ENCODE results near the gene PDHX. TPM values are rescaled to one million over a fixed set of nuclear protein-coding genes. Genes with fewer than 3 reads are reported as not detected.
A peak's percentile ranks its signal among the peaks of the same experiment; 100 is the strongest.

PDHX gene
- total RNA-seq, 1 donor from 2014 or later, result 18.6 TPM

GRCh38 chr11:35034401-35034800, 118.0 kb downstream of the PDHX start:
- TF ChIP-seq CTCF (IDR thresholded peaks at IDR 0.05), result no peak
- POLR2A ChIA-PET, result interaction anchor here (1.1 to 6.6 kb wide), 2 partner anchors 12 to 104 kb away, joined by 3 to 37 read pairs; partner anchors contain the start of gene CD44
- Mint-ChIP-seq H3K27ac (no peak overlapping the region), H3K4me1 (peaks cover 77% of the 10 kb centered on the region), H3K36me3 (ENCODE audit: low read depth) (no peaks in the 10 kb centered on the region), H3K27me3 (no peaks in the 10 kb centered on the region), H3K9me3 (no peaks in the 10 kb centered on the region), H3K4me3 (no peak overlapping the region)
- ATAC-seq (ENCODE audit: low read depth), result no peak
- no peak for DNase-seq
- intact Hi-C loops (cut with micrococcal nuclease), result no loop called here
- CTCF ChIA-PET, result interaction anchor here (0.6 kb wide), 1 partner anchor 128 kb away, joined by 3 read pairs; no protein-coding TSS in a partner anchor

GRCh38 chr11:35035894-35036408, 119.5 kb downstream of the PDHX start:
- CTCF ChIA-PET, result interaction anchor here (0.7 to 1.9 kb wide), 3 partner anchors 23 to 108 kb away, joined by 3 to 8 read pairs (median 4); no protein-coding TSS in a partner anchor
- H3K27ac Mint-ChIP-seq, result peak overlapping the region; percentile 64
- H3K9me3 Mint-ChIP-seq, result no peaks in the 10 kb centered on the region

GRCh38 chr11:35036639-35037038, 120.2 kb downstream of the PDHX start:
- DNase-seq, result no peak
- Mint-ChIP-seq H3K4me3 (peak overlapping the region; percentile 13), H3K9me3 (no peaks in the 10 kb centered on the region), H3K36me3 (ENCODE audit: low read depth) (no peaks in the 10 kb centered on the region), H3K27ac (peak overlapping the region; percentile 64), H3K27me3 (no peaks in the 10 kb centered on the region), H3K4me1 (peaks cover 79% of the 10 kb centered on the region)
- intact Hi-C loops (cut with micrococcal nuclease), result loop anchor here (1.0 kb wide), 3 partner anchors 9 to 38 kb away; no protein-coding TSS in a partner anchor
- ATAC-seq (ENCODE audit: low read depth), result no peak
- ChIA-PET CTCF (interaction anchor here (0.7 to 1.9 kb wide), 3 partner anchors 22 to 107 kb away, joined by 3 to 8 read pairs (median 4); no protein-coding TSS in a partner anchor), POLR2A (interaction anchor here (0.8 to 2.6 kb wide), 14 partner anchors 11 to 109 kb away, joined by 3 to 23 read pairs (median 6); partner anchors contain the start of gene CD44)
- TF ChIP-seq CTCF (IDR thresholded peaks at IDR 0.05), result no peak

More at GRCh38 chr11:35035894-35036408, 119.5 kb downstream of the PDHX start:
- DNase-seq (no peak), ATAC-seq (ENCODE audit: low read depth) (peak; percentile 23)
- POLR2A ChIA-PET, result interaction anchor here (0.8 to 2.6 kb wide), 16 partner anchors 9 to 110 kb away, joined by 3 to 23 read pairs (median 5); partner anchors contain the start of gene CD44
- no peak for TF ChIP-seq CTCF (IDR thresholded peaks at IDR 0.05)
- Mint-ChIP-seq H3K4me3 (no peak overlapping the region), H3K36me3 (ENCODE audit: low read depth) (no peaks in the 10 kb centered on the region), H3K4me1 (peaks cover 76% of the 10 kb centered on the region), H3K27me3 (no peaks in the 10 kb centered on the region)
- intact Hi-C loops (cut with micrococcal nuclease), result loop anchor here (1.0 kb wide), 3 partner anchors 9 to 38 kb away; no protein-coding TSS in a partner anchor

- no peak for TF ChIP-seq CTCF (IDR thresholded peaks at IDR 0.05)
- H3K27ac Mint-ChIP-seq, result peak overlapping the region; percentile 66
- peaks cover 74% of the 10 kb centered on the region for H3K4me1 Mint-ChIP-seq
- no peak for ATAC-seq (ENCODE audit: low read depth)
- ChIA-PET POLR2A (interaction anchor here (1.0 to 1.9 kb wide), 2 partner anchors 9 kb away, joined by 3 to 5 read pairs; no protein-coding TSS in a partner anchor), CTCF (interaction anchor here (1.6 kb wide), 1 partner anchor 103 kb away, joined by 4 read pairs; no protein-coding TSS in a partner anchor)
- no peak overlapping the region for H3K4me3 Mint-ChIP-seq
- no peaks in the 10 kb centered on the region for H3K36me3 Mint-ChIP-seq (ENCODE audit: low read depth)
- intact Hi-C loops (cut with micrococcal nuclease), result no loop called here
- no peaks in the 10 kb centered on the region for H3K9me3 Mint-ChIP-seq
- H3K27me3 Mint-ChIP-seq, result no peaks in the 10 kb centered on the region
- DNase-seq, result no peak
These were observed 122.0 kb downstream of the PDHX start for GRCh38 chr11:35038211-35038928.

GRCh38 chr11:35039076-35039475, 122.7 kb downstream of the PDHX start:
- H3K4me1 Mint-ChIP-seq, result peaks cover 74% of the 10 kb centered on the region
- ChIA-PET CTCF (interaction anchor here (1.6 kb wide), 1 partner anchor 102 kb away, joined by 4 read pairs; no protein-coding TSS in a partner anchor), POLR2A (interaction anchor here (1.0 to 1.9 kb wide), 2 partner anchors 8 to 10 kb away, joined by 3 to 5 read pairs; no protein-coding TSS in a partner anchor)
- no peaks in the 10 kb centered on the region for H3K36me3 Mint-ChIP-seq (ENCODE audit: low read depth)
- H3K27me3 Mint-ChIP-seq, result no peaks in the 10 kb centered on the region
- intact Hi-C loops (cut with micrococcal nuclease), result no loop called here
- DNase-seq, result no peak
- no peak for ATAC-seq (ENCODE audit: low read depth)
- peak overlapping the region; percentile 60 for H3K27ac Mint-ChIP-seq
- no peak for TF ChIP-seq CTCF (IDR thresholded peaks at IDR 0.05)
- H3K4me3 Mint-ChIP-seq, result no peak overlapping the region
- no peaks in the 10 kb centered on the region for H3K9me3 Mint-ChIP-seq

All from activated B cell treated with CpG ODN at 0.5 μM for 24 hours (primary cell).